HepG2 (cell line): ENCODE results near the gene RNF208. TPM values are rescaled to one million over a fixed set of nuclear protein-coding genes. Genes with fewer than 3 reads are reported as not detected.

Source experiments
- AGO1 ChIP-seq: fragments of 200-400 bp; formaldehyde crosslinking; IDR thresholded peaks from 2 replicates; pipeline ENCODE4 v1.6.1; 2017; ENCODE audit warnings: mild to moderate bottlenecking, low read depth, low read length, moderate library complexity; ENCODE audit not compliant: poor library complexity, severe bottlenecking
- CHCHD3 ChIP-seq: sonication (generic); formaldehyde crosslinking; IDR thresholded peaks from 2 replicates; pipeline ENCODE4 v1.8.0; 2022; ENCODE audit warnings: mild to moderate bottlenecking, missing genetic modification reagents, moderate library complexity
- DBP ChIP-seq: sonication (generic); formaldehyde crosslinking; IDR thresholded peaks from 2 replicates; pipeline ENCODE4 v1.4.0; 2020; ENCODE audit warnings: missing genetic modification reagents; ENCODE audit errors: not compliant biosample characterization
- ERF ChIP-seq: IDR thresholded peaks from 2 replicates; pipeline ENCODE4 v1.6.1; 2018; ENCODE audit warnings: missing biosample characterization, missing genetic modification reagents
- GPN1 ChIP-seq: sonication (generic); formaldehyde crosslinking; IDR thresholded peaks from 2 replicates; pipeline ENCODE4 v1.5.1; 2020; ENCODE audit warnings: missing genetic modification reagents, borderline replicate concordance
- HMGXB3 ChIP-seq: sonication (generic); formaldehyde crosslinking; IDR thresholded peaks from 2 replicates; pipeline ENCODE4 v1.4.0; 2020; ENCODE audit warnings: missing genetic modification reagents, borderline replicate concordance
- HOXD1 ChIP-seq: sonication (generic); formaldehyde crosslinking; IDR thresholded peaks from 2 replicates; pipeline ENCODE4 v1.5.0; 2020; ENCODE audit warnings: missing genetic modification reagents
- KLF6 ChIP-seq: IDR thresholded peaks from 2 replicates; pipeline ENCODE4 v1.8.0; 2016; ENCODE audit warnings: missing biosample characterization, missing genetic modification reagents
- NR2C2 ChIP-seq: sonication (generic); formaldehyde crosslinking; IDR thresholded peaks from 2 replicates; pipeline ENCODE4 v1.4.0; 2020; ENCODE audit warnings: missing genetic modification reagents, mild to moderate bottlenecking, moderate library complexity, borderline replicate concordance
- PHB2 ChIP-seq: fragments of 450-650 bp; IDR thresholded peaks from 2 replicates; pipeline ENCODE4 v1.6.1; 2018; ENCODE audit not compliant: partially characterized antibody
- PHF20 ChIP-seq: sonication (generic); formaldehyde crosslinking; IDR thresholded peaks from 2 replicates; pipeline ENCODE4 v1.5.0; 2020; ENCODE audit warnings: mild to moderate bottlenecking, missing genetic modification reagents
- RCOR2 ChIP-seq: IDR thresholded peaks from 2 replicates; pipeline ENCODE4 v1.6.1; 2016; ENCODE audit warnings: missing biosample characterization, missing genetic modification reagents
- RXRA ChIP-seq: sonication (generic); formaldehyde crosslinking; IDR thresholded peaks from 2 replicates; pipeline ENCODE4 v1.5.1; 2020; ENCODE audit warnings: missing genetic modification reagents
- SRF ChIP-seq: IDR thresholded peaks from 2 replicates; pipeline ENCODE4 v1.6.1; 2011; ENCODE audit warnings: mild to moderate bottlenecking, low read depth, low read length, moderate library complexity
- TOE1 ChIP-seq: sonication (generic); formaldehyde crosslinking; IDR thresholded peaks from 2 replicates; pipeline ENCODE4 v1.4.0; 2020; ENCODE audit warnings: mild to moderate bottlenecking, missing genetic modification reagents
- ZBTB1 ChIP-seq: sonication (generic); formaldehyde crosslinking; IDR thresholded peaks from 2 replicates; pipeline ENCODE4 v1.4.0; 2020; ENCODE audit warnings: missing genetic modification reagents, borderline replicate concordance
- ZBTB25 ChIP-seq: IDR thresholded peaks from 2 replicates; pipeline ENCODE4 v1.6.1; 2018; ENCODE audit warnings: missing genetic modification reagents
- ZBTB33 ChIP-seq: sonication (generic); formaldehyde crosslinking; IDR thresholded peaks from 2 replicates; pipeline ENCODE4 v1.4.0; 2020; ENCODE audit warnings: missing genetic modification reagents
- ZNF121 ChIP-seq: sonication (generic); formaldehyde crosslinking; IDR thresholded peaks from 2 replicates; pipeline ENCODE4 v1.5.0; 2020; ENCODE audit warnings: mild to moderate bottlenecking, missing genetic modification reagents
- ZNF766 ChIP-seq: sonication (generic); formaldehyde crosslinking; IDR thresholded peaks from 2 replicates; pipeline ENCODE4 v1.5.0; 2020; ENCODE audit warnings: missing genetic modification reagents, borderline replicate concordance
- polyA plus RNA-seq, 8 experiments: library from polyadenylated mRNA; depleted of rRNA in 3 of 8; stranded (reverse) in 7 of 8; unstranded in 1 of 8; fragments of >200 nt; fragmentation: Illumina TruSeq in 4 of 8; extraction: Trizol in 4 of 8; gene quantifications; 2 replicates each; pipeline versions ENCODE4 v1.2.1 to v1.2.3, GENCODE V29; 2011 to 2016; ENCODE audit warnings: low read depth in 4 of 8, missing spikeins in 1 of 8, mixed read lengths in 1 of 8; ENCODE audit not compliant: insufficient read depth in 1 of 8
- total RNA-seq, 5 experiments: library from RNA; depleted of rRNA; stranded (reverse); fragments of >200 nt; fragmentation: Illumina TruSeq; extraction: Trizol; gene quantifications; 2 replicates each; pipeline ENCODE4 v1.2.3, GENCODE V29; 2016; ENCODE audit warnings: low read depth in 1 of 5

RNF208 gene
- total and polyA plus RNA-seq, 2 of the 13 experiments (the other 11 are each of a cell fraction or from before 2014, with no cell fraction given) = 1.6 to 2.1 TPM

- TF ChIP-seq HMGXB3 (CRISPR knock-in tag) = 0 out of 2 replicates have a peak, but pooled peaks have one; percentile 18
- no peak for TF ChIP-seq DBP (CRISPR knock-in tag)
- TF ChIP-seq ERF (CRISPR knock-in tag) = peak; percentile 60
- TF ChIP-seq KLF6 (CRISPR knock-in tag) = peak; percentile 33; the same call in 1 of the 2 replicates
- peak; percentile 99 for TF ChIP-seq ZBTB1 (CRISPR knock-in tag)
- TF ChIP-seq GPN1 = no peak; the same call in 1 of the 2 replicates
- TF ChIP-seq RCOR2 (CRISPR knock-in tag) = no peak
- TF ChIP-seq ZBTB33 (CRISPR knock-in tag) = no peak
- peak; percentile 81; the same call in 1 of the 2 replicates for TF ChIP-seq HOXD1
- TF ChIP-seq SRF = peak; percentile 65
- TF ChIP-seq NR2C2 (CRISPR knock-in tag) = peak; percentile 51; the same call in 1 of the 2 replicates
- TF ChIP-seq PHF20 (CRISPR knock-in tag) = peak; percentile 73
- TF ChIP-seq PHB2 = no peak
- peak; percentile 24 for TF ChIP-seq AGO1
- TF ChIP-seq TOE1 (CRISPR knock-in tag) = peak; percentile 48
- TF ChIP-seq ZBTB25 = peak; percentile 57; the same call in 1 of the 2 replicates
- TF ChIP-seq ZNF766 = no peak
- no peak for TF ChIP-seq ZNF121 (CRISPR knock-in tag)
- peak; percentile 40; the same call in 1 of the 2 replicates for TF ChIP-seq CHCHD3 (CRISPR knock-in tag)
- TF ChIP-seq RXRA = peak; percentile 11; the same call in 1 of the 2 replicates
These were observed 32.8 kb upstream of the RNF208 start, which contains the start of gene NELFB (continued) for GRCh38 chr9:137254624-137255447.
